Measurements from ENCODE around the gene TUBB2B. TPM values are rescaled to one million over a fixed set of nuclear protein-coding genes. Genes with fewer than 3 reads are reported as not detected.

The TUBB2B gene
- total RNA-seq, 1 donor from 2014 or later: 144 TPM

DNA sequence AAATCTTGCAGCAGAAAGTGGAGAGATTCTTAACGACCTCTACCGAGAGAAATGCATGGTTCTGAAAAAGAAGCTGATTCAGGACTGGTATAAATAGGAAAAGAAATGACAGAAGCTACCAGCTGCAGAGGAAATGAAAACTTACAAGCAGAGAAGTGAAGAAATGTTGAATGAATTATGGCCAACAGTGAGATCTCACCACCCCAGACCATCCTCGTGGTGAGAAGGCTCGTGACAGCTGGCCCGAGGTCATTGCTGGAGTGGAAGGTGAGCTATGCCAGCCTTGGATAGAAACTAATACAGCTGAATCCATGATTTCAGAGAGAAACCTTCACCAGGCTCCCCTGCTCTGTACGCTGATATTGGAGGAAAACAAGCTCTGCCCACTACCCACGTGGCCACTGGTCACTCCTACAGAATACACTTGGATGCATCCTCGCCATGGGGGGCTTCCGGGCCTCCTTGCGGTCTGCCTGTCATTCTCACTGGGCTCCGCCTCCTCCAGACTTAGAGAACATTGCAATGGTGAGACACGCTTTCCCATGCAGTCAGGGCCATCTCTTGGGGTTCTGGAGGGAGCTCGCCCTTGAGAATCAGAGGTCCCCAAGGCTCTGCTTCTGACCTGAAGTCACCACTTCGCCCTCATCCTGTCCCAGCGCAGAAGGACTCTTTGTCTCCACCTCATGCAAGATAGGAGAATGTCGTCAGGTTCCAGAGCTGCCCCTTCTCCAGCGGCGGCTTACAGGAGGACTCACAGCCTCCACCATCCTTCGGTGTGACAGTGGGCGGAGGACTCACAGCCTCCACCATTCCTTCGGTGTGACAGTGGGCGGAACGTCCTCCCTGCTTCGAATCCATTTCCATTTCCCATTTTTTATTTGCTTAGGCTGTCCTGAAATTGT, 10.6 kb upstream of the TUBB2B start:
- H4K20me1 ChIP-seq (ENCODE audit: insufficient read depth, low read length): no peaks in the 10 kb centered on the region
- H3K4me2 ChIP-seq (ENCODE audit: low read length): no peak overlapping the region
- H2AFZ ChIP-seq (ENCODE audit: low read depth, low read length): peak overlapping the region; percentile 14
- H3K27ac ChIP-seq (ENCODE audit: low read depth, low read length): no peak overlapping the region
- no peaks in the 10 kb centered on the region for H3K36me3 ChIP-seq (ENCODE audit: insufficient read depth, low read length)
- no peak for FAIRE-seq
- H3K4me1 ChIP-seq (ENCODE audit: insufficient read depth, low read length): no peaks in the 10 kb centered on the region
- H3K79me2 ChIP-seq (ENCODE audit: insufficient read depth, low read length): no peaks in the 10 kb centered on the region
- no peak for TF ChIP-seq EZH2 (IDR thresholded peaks at IDR 0.05; ENCODE audit: insufficient read depth, low read length)
- TF ChIP-seq, protein P1, sequence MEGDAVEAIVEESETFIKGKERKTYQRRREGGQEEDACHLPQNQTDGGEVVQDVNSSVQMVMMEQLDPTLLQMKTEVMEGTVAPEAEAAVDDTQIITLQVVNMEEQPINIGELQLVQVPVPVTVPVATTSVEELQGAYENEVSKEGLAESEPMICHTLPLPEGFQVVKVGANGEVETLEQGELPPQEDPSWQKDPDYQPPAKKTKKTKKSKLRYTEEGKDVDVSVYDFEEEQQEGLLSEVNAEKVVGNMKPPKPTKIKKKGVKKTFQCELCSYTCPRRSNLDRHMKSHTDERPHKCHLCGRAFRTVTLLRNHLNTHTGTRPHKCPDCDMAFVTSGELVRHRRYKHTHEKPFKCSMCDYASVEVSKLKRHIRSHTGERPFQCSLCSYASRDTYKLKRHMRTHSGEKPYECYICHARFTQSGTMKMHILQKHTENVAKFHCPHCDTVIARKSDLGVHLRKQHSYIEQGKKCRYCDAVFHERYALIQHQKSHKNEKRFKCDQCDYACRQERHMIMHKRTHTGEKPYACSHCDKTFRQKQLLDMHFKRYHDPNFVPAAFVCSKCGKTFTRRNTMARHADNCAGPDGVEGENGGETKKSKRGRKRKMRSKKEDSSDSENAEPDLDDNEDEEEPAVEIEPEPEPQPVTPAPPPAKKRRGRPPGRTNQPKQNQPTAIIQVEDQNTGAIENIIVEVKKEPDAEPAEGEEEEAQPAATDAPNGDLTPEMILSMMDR (IDR thresholded peaks at IDR 0.05; ENCODE audit: insufficient read depth, low read depth, low read length): peak; percentile 5
- H3K9me3 Mint-ChIP-seq (ENCODE audit: unreplicated experiment): peaks cover 5% of the 10 kb centered on the region
- H3K9ac ChIP-seq (ENCODE audit: low read length): no peak overlapping the region
- no peaks in the 10 kb centered on the region for H3K9me3 ChIP-seq (ENCODE audit: insufficient read depth, low read depth, low read length)
- DNase-seq (ENCODE audit: low read depth): no peak
- H3K27me3 ChIP-seq (ENCODE audit: insufficient read depth, low read length): peaks cover 12% of the 10 kb centered on the region
- H3K36me3 Mint-ChIP-seq (ENCODE audit: low read depth, unreplicated experiment): peaks cover 2% of the 10 kb centered on the region
- no peaks in the 10 kb centered on the region for H3K4me1 Mint-ChIP-seq (ENCODE audit: low read depth, unreplicated experiment)
- no peak overlapping the region for H3K4me3 ChIP-seq (ENCODE audit: insufficient read depth, low read depth, low read length)
- no peak overlapping the region for H3K4me3 Mint-ChIP-seq (ENCODE audit: unreplicated experiment)
- H3K27me3 Mint-ChIP-seq (ENCODE audit: low read depth, unreplicated experiment): peaks cover 20% of the 10 kb centered on the region
- no peak overlapping the region for H3K27ac Mint-ChIP-seq (ENCODE audit: unreplicated experiment)

DNA sequence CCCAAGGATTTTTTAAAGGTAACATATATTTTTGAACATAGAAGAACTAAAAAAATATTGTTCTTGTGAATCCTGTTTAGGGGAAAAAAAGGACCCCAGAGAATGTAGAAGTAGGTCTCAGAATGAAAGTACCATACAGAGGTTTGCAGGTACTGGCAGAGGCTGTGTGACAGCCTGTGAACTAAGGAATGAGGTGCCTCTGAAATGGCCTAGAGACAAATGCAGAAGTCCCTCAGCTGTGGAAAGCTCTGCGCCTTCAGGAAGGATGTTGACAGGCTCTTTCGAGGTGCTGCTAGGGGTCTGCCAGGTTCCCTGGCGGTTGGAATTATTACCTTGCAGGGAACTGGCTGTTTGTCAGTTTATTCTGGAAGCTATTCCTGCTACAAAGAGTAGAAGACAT, 8.6 kb upstream of the TUBB2B start:
- H4K20me1 ChIP-seq (ENCODE audit: insufficient read depth, low read length): no peaks in the 10 kb centered on the region
- H3K9ac ChIP-seq (ENCODE audit: low read length): no peak overlapping the region
- Mint-ChIP-seq H3K27me3 (ENCODE audit: low read depth, unreplicated experiment) (peaks cover 15% of the 10 kb centered on the region), H3K36me3 (ENCODE audit: low read depth, unreplicated experiment) (no peaks in the 10 kb centered on the region), H3K9me3 (ENCODE audit: unreplicated experiment) (no peaks in the 10 kb centered on the region), H3K27ac (ENCODE audit: unreplicated experiment) (no peak overlapping the region), H3K4me3 (ENCODE audit: unreplicated experiment) (no peak overlapping the region), H3K4me1 (ENCODE audit: low read depth, unreplicated experiment) (peaks cover 6% of the 10 kb centered on the region)
- no peak overlapping the region for H2AFZ ChIP-seq (ENCODE audit: low read depth, low read length)
- FAIRE-seq (no peak), DNase-seq (ENCODE audit: low read depth) (no peak)
- no peak overlapping the region for H3K4me2 ChIP-seq (ENCODE audit: low read length)
- H3K9me3 ChIP-seq (ENCODE audit: insufficient read depth, low read depth, low read length): no peaks in the 10 kb centered on the region
- TF ChIP-seq, protein P1 (IDR thresholded peaks at IDR 0.05; ENCODE audit: insufficient read depth, low read depth, low read length): no peak
- no peak for TF ChIP-seq EZH2 (IDR thresholded peaks at IDR 0.05; ENCODE audit: insufficient read depth, low read length)
- H3K27me3 ChIP-seq (ENCODE audit: insufficient read depth, low read length): peaks cover 25% of the 10 kb centered on the region
- H3K27ac ChIP-seq (ENCODE audit: low read depth, low read length): no peak overlapping the region
- H3K4me3 ChIP-seq (ENCODE audit: insufficient read depth, low read depth, low read length): no peak overlapping the region
- H3K36me3 ChIP-seq (ENCODE audit: insufficient read depth, low read length): no peaks in the 10 kb centered on the region
- peaks cover 9% of the 10 kb centered on the region for H3K4me1 ChIP-seq (ENCODE audit: insufficient read depth, low read length)
- no peaks in the 10 kb centered on the region for H3K79me2 ChIP-seq (ENCODE audit: insufficient read depth, low read length)

DNA sequence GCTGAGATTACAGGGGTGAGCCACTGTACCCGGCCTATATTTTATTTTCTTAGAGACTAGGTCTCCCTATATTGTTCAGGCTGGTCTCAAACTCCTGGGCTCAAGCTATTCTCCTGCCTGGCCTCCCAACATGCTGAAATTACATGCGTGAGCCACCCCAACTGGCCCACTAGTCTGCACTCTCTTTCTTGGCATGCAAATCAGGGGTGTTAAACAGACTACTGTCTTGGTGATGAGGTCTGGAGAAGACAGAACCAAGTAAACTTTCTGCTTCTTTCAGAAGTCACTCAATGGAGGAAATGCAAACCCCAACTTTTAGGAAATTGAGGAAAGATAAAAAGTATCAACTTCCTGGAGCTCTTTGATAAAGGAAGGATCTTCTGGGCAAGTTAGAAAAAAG, 8.0 kb upstream of the TUBB2B start:
- no peaks in the 10 kb centered on the region for H3K36me3 ChIP-seq (ENCODE audit: insufficient read depth, low read length)
- no peaks in the 10 kb centered on the region for H3K9me3 ChIP-seq (ENCODE audit: insufficient read depth, low read depth, low read length)
- H3K79me2 ChIP-seq (ENCODE audit: insufficient read depth, low read length): no peaks in the 10 kb centered on the region
- H3K27me3 Mint-ChIP-seq (ENCODE audit: low read depth, unreplicated experiment): peaks cover 12% of the 10 kb centered on the region
- H3K36me3 Mint-ChIP-seq (ENCODE audit: low read depth, unreplicated experiment): no peaks in the 10 kb centered on the region
- no peak overlapping the region for H3K4me2 ChIP-seq (ENCODE audit: low read length)
- H3K27ac ChIP-seq (ENCODE audit: low read depth, low read length): no peak overlapping the region
- DNase-seq (ENCODE audit: low read depth) (no peak), FAIRE-seq (no peak)
- no peak for TF ChIP-seq EZH2 (IDR thresholded peaks at IDR 0.05; ENCODE audit: insufficient read depth, low read length)
- TF ChIP-seq, protein P1 (IDR thresholded peaks at IDR 0.05; ENCODE audit: insufficient read depth, low read depth, low read length): no peak
- H4K20me1 ChIP-seq (ENCODE audit: insufficient read depth, low read length): no peaks in the 10 kb centered on the region
- no peak overlapping the region for H3K4me3 Mint-ChIP-seq (ENCODE audit: unreplicated experiment)
- H3K9ac ChIP-seq (ENCODE audit: low read length): no peak overlapping the region
- H3K27me3 ChIP-seq (ENCODE audit: insufficient read depth, low read length): peaks cover 30% of the 10 kb centered on the region
- no peaks in the 10 kb centered on the region for H3K9me3 Mint-ChIP-seq (ENCODE audit: unreplicated experiment)
- H3K27ac Mint-ChIP-seq (ENCODE audit: unreplicated experiment): no peak overlapping the region
- H3K4me3 ChIP-seq (ENCODE audit: insufficient read depth, low read depth, low read length): no peak overlapping the region
- no peak overlapping the region for H2AFZ ChIP-seq (ENCODE audit: low read depth, low read length)
- H3K4me1 Mint-ChIP-seq (ENCODE audit: low read depth, unreplicated experiment): peaks cover 8% of the 10 kb centered on the region
- peaks cover 11% of the 10 kb centered on the region for H3K4me1 ChIP-seq (ENCODE audit: insufficient read depth, low read length)
